MM.1S (cell line): ENCODE data around the gene MED15.

Experiments
- CTCF ChIP-seq: fragments of 300-600 bp; sonication (generic); IDR thresholded peaks from 2 replicates; pipeline ENCODE4 v1.5.1; 2016; ENCODE audit warnings: antibody characterized with exemption, low read length, mixed read lengths
- EZH2 ChIP-seq: fragments of 300-600 bp; sonication (generic); optimal IDR thresholded peaks from 2 replicates; pipeline ENCODE3; 2017; ENCODE audit warnings: low read depth, mild to moderate bottlenecking, antibody characterized with exemption, low read length, mixed read lengths
- EZH2phosphoT487 ChIP-seq: fragments of 300-600 bp; sonication (generic); IDR thresholded peaks from 2 replicates; pipeline ENCODE4 v1.6.1; 2018; ENCODE audit warnings: antibody characterized with exemption, low read length

GRCh38 chr22:20542736-20543135 is 35.3 kb downstream of the MED15 start:
- TF ChIP-seq EZH2 = no peak
- no peak for TF ChIP-seq CTCF
- no peak for TF ChIP-seq EZH2phosphoT487
